CD14-positive monocyte (primary cell): ENCODE data around the gene MAOA. TPM values are rescaled to one million over a fixed set of nuclear protein-coding genes. Genes with fewer than 3 reads are reported as not detected.

Source experiments
- DNase-seq, 3 donors: peaks; one replicate each; pipeline ENCODE4 v3.0.0-alpha.2; 2011 to 2022
- H2AFZ ChIP-seq: 2 replicates; pipeline ENCODE4 v1.6.0; 2012; ENCODE audit warnings: mild to moderate bottlenecking, low read depth, low read length, inconsistent platforms; ENCODE audit not compliant: insufficient read depth, poor library complexity, severe bottlenecking
- H3K27ac ChIP-seq, 2 donors: 1 replicate in 1 of 2; 2 replicates in 1 of 2; pipeline ENCODE4 v1.5.1; 2012 to 2013; ENCODE audit warnings: low read length in 2 of 2, control low read depth in 1 of 2, inconsistent platforms in 1 of 2, low read depth in 1 of 2, mild to moderate bottlenecking in 1 of 2
- H3K27me3 ChIP-seq, 2 donors: one replicate each; pipeline versions ENCODE4 v1.6.0 to v1.6.1; 2011 to 2013; ENCODE audit warnings: low read length in 2 of 2; ENCODE audit not compliant: control insufficient read depth in 2 of 2, insufficient read depth in 2 of 2
- H3K36me3 ChIP-seq, 2 donors: replicated peaks in 1 of 2; 1 replicate in 1 of 2; 2 replicates in 1 of 2; pipeline versions ENCODE4 v1.5.1 to v1.6.1; 2012 to 2013; ENCODE audit warnings: low read length in 2 of 2, control low read depth in 1 of 2, inconsistent platforms in 1 of 2, mild to moderate bottlenecking in 1 of 2; ENCODE audit not compliant: insufficient read depth in 2 of 2, control insufficient read depth in 1 of 2
- H3K4me1 ChIP-seq, 2 donors: 1 replicate in 1 of 2; 2 replicates in 1 of 2; pipeline versions ENCODE4 v1.5.1 to v1.6.1; 2012 to 2013; ENCODE audit warnings: low read length in 2 of 2, control low read depth in 1 of 2, inconsistent platforms in 1 of 2, mild to moderate bottlenecking in 1 of 2, moderate library complexity in 1 of 2; ENCODE audit not compliant: insufficient read depth in 2 of 2, control insufficient read depth in 1 of 2
- H3K4me2 ChIP-seq: replicated peaks from 2 replicates; pipeline ENCODE3; 2012; ENCODE audit warnings: low read length, moderate library complexity, mild to moderate bottlenecking; ENCODE audit not compliant: poor library complexity, severe bottlenecking; ENCODE audit errors: extremely low read depth
- H3K4me3 ChIP-seq, 3 experiments: fragments of 200-600 bp in 1 of 3; sonication (generic) in 1 of 3; replicated peaks in 1 of 3; 1 replicate in 2 of 3; 2 replicates in 1 of 3; pipeline ENCODE4 v1.5.1; 2011 to 2013; ENCODE audit warnings: low read length in 3 of 3, mild to moderate bottlenecking in 3 of 3, control low read depth in 2 of 3, low read depth in 2 of 3, inconsistent platforms in 1 of 3, moderate library complexity in 1 of 3
- H3K79me2 ChIP-seq: 2 replicates; pipeline ENCODE4 v1.6.0; 2012; ENCODE audit warnings: mild to moderate bottlenecking, control low read depth, inconsistent platforms, low read length, moderate library complexity; ENCODE audit not compliant: insufficient read depth
- H3K9ac ChIP-seq: 2 replicates; pipeline ENCODE4 v1.6.0; 2017; ENCODE audit warnings: low read length, mild to moderate bottlenecking; ENCODE audit not compliant: insufficient read depth, poor library complexity, severe bottlenecking
- H3K9me3 ChIP-seq, 2 donors: replicated peaks in 1 of 2; 1 replicate in 1 of 2; 2 replicates in 1 of 2; pipeline versions ENCODE4 v1.5.1 to v1.6.1; 2012 to 2013; ENCODE audit warnings: low read length in 2 of 2, control low read depth in 1 of 2; ENCODE audit not compliant: control insufficient read depth in 1 of 2, insufficient read depth in 1 of 2
- H4K20me1 ChIP-seq: 2 replicates; pipeline ENCODE4 v1.6.0; 2012; ENCODE audit warnings: mild to moderate bottlenecking, low read length, control low read depth, moderate library complexity; ENCODE audit not compliant: insufficient read depth
- H3K27ac Mint-ChIP-seq, 7 donors: one replicate each; pipeline ENCODE4 v1.8.0; 2020; ENCODE audit warnings: mild to moderate bottlenecking in 7 of 7, mixed read lengths in 7 of 7, moderate library complexity in 6 of 7, inconsistent platforms in 2 of 7
- H3K27me3 Mint-ChIP-seq, 3 donors: one replicate each; pipeline ENCODE4 v1.8.0; 2021 to 2022; ENCODE audit warnings: low read depth in 3 of 3, mild to moderate bottlenecking in 3 of 3, mixed read lengths in 3 of 3, moderate library complexity in 3 of 3, inconsistent platforms in 1 of 3
- H3K36me3 Mint-ChIP-seq, 2 donors: one replicate each; pipeline ENCODE4 v1.8.0; 2020; ENCODE audit warnings: mixed read lengths in 2 of 2, inconsistent platforms in 1 of 2, mild to moderate bottlenecking in 1 of 2
- H3K4me1 Mint-ChIP-seq: one replicate; pipeline ENCODE4 v1.8.0; 2020; ENCODE audit warnings: mild to moderate bottlenecking, mixed read lengths
- H3K4me3 Mint-ChIP-seq, 2 donors: one replicate each; pipeline ENCODE4 v1.8.0; 2020; ENCODE audit warnings: mild to moderate bottlenecking in 2 of 2, mixed read lengths in 2 of 2, moderate library complexity in 1 of 2
- H3K9me3 Mint-ChIP-seq, 7 donors: one replicate each; pipeline ENCODE4 v1.8.0; 2020 to 2022; ENCODE audit warnings: mixed read lengths in 7 of 7, mild to moderate bottlenecking in 6 of 7, moderate library complexity in 6 of 7, inconsistent platforms in 2 of 7
- CTCF ChIP-seq: fragments of 200-600 bp; IDR thresholded peaks from one replicate; pipeline ENCODE4 v1.8.0; 2022; ENCODE audit warnings: antibody characterized with exemption, mild to moderate bottlenecking
- WGBS: methylation state at CpG from one replicate; pipeline ENCODE4 v1.1.5; 2013; ENCODE audit warnings: missing lambda C conversion rate; ENCODE audit not compliant: insufficient coverage; 5-methylcytosine and 5-hydroxymethylcytosine counted together
- intact Hi-C, 2 donors: fragments of 100-400 bp; cut with micrococcal nuclease; formaldehyde crosslinking; loops; one replicate each; pipeline versions ENCODE4 v1.15.0 to v1.15.1; 2023
- polyA plus RNA-seq, 3 donors: library from polyadenylated mRNA; depleted of rRNA in 1 of 3; unstranded in 2 of 3; stranded (reverse) in 1 of 3; fragments of 300-500 nt in 2 of 3; fragments of >200 nt in 1 of 3; fragmentation: Illumina TruSeq in 2 of 3; gene quantifications; 1 replicate in 2 of 3; 2 replicates in 1 of 3; pipeline ENCODE4 v1.2.3, GENCODE V29; 2012 to 2021

The MAOA gene
- polyA plus RNA-seq, 3 donors = 0.11 to 0.56 (median 0.15) TPM

GRCh38 chrX:43640482-43640881, 15.6 kb upstream of the MAOA start:
- Mint-ChIP-seq H3K27me3 (peaks cover 0 to 2% (median 0%) of the 10 kb centered on the region in 3 donors), H3K9me3 (peaks cover 0 to 2% (median 0%) of the 10 kb centered on the region in 7 donors), H3K36me3 (no peaks in the 10 kb centered on the region), H3K4me3 (no peak overlapping the region), H3K4me1 (peaks cover 19% of the 10 kb centered on the region), H3K27ac (no peak overlapping the region)
- no peak overlapping the region for H3K4me3 ChIP-seq
- no peak overlapping the region for H3K9ac ChIP-seq
- WGBS = 93% methylated on average over 2 of the region's 5 CpGs
- no peaks in the 10 kb centered on the region for H3K79me2 ChIP-seq
- H3K9me3 ChIP-seq = no peaks in the 10 kb centered on the region
- TF ChIP-seq CTCF = no peak
- H3K27ac ChIP-seq = no peak overlapping the region
- H3K4me1 ChIP-seq = peaks cover 18 to 19% of the 10 kb centered on the region in 2 donors
- no peaks in the 10 kb centered on the region for H3K27me3 ChIP-seq
- intact Hi-C loops = no loop called here
- H3K36me3 ChIP-seq = no peaks in the 10 kb centered on the region
- H2AFZ ChIP-seq = no peak overlapping the region
- no peak overlapping the region for H3K4me2 ChIP-seq
- no peak for DNase-seq
- H4K20me1 ChIP-seq = no peaks in the 10 kb centered on the region

DNA sequence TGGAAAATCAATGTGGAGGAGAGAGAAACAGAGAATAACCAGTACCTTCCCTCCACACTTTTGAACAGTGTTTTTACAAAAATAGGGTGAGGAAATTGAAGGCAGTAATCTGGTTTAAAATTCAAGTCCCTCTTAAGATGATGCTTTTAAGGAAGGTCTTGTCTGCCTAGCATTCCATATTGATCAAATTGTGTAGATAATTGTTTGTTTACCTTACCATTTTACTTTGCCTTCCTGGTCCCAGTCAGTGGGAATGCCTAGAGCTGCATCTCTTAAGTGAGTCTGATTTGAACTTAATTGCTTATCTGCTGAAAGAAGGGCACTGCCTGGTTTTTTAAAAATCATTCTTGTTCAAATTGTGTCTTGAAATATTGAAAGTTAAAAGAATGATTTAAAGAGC, 14.4 kb upstream of the MAOA start:
- H2AFZ ChIP-seq = no peak overlapping the region
- H3K27ac ChIP-seq = no peak overlapping the region
- no peak for TF ChIP-seq CTCF
- Mint-ChIP-seq H3K27ac (no peak overlapping the region), H3K4me3 (no peak overlapping the region), H3K4me1 (peaks cover 19% of the 10 kb centered on the region), H3K36me3 (no peaks in the 10 kb centered on the region), H3K9me3 (peaks cover 0 to 2% (median 0%) of the 10 kb centered on the region in 7 donors), H3K27me3 (peaks cover 0 to 2% (median 0%) of the 10 kb centered on the region in 3 donors)
- H3K4me3 ChIP-seq = no peak overlapping the region
- intact Hi-C loops = no loop called here
- H3K27me3 ChIP-seq = no peaks in the 10 kb centered on the region
- H4K20me1 ChIP-seq = no peaks in the 10 kb centered on the region
- H3K36me3 ChIP-seq = no peaks in the 10 kb centered on the region
- no peaks in the 10 kb centered on the region for H3K9me3 ChIP-seq
- H3K9ac ChIP-seq = no peak overlapping the region
- DNase-seq = no peak
- peaks cover 18 to 19% of the 10 kb centered on the region in 2 donors for H3K4me1 ChIP-seq
- H3K79me2 ChIP-seq = no peaks in the 10 kb centered on the region
- no peak overlapping the region for H3K4me2 ChIP-seq
